ENCODE measurements around the gene WDR88. TPM values are rescaled to one million over a fixed set of nuclear protein-coding genes. Genes with fewer than 3 reads are reported as not detected.

The WDR88 gene
- total and polyA plus RNA-seq, 10 of the 15 experiments (the other 5 are each of a cell fraction or from before 2014, with no cell fraction given): 0.19 to 0.34 TPM; not detected in 8

DNA sequence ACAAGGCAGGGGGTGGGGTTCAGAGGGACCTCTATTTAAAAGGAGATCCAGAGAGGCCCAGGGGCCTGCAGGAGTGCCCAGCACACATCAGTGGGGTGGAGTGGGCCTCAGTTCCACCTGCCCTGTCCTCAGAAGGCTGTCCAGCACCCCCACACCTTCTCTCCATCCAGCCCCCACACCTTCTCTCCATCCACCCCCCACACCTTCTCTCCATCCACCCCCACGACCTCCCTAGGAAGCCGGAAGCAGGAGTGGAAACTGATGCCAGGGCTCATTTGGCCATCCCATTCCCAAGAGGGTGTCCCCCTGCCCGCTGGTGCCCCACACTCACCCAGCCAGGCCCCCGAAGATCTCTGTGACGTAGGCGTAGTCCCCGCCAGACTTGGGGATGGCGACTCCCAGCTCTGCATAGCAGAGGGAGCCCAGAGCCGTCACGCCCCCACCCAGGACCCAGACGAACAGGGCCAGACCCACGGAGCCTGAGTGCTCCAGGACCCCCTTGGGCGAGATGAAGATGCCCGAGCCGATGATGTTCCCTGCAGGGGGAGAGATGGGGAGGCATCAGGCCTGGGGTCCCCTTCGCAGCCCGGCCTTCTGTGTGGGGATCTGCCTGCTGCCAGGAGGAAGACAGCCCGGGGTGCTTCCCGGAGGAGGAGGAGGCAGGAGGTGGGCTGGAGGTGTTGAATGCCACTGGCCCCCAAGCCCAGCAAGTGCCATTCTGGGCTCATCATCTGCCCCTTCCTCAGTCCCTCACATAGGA lies 83.7 kb downstream of the WDR88 start (continued):
- TF ChIP-seq, protein P1, sequence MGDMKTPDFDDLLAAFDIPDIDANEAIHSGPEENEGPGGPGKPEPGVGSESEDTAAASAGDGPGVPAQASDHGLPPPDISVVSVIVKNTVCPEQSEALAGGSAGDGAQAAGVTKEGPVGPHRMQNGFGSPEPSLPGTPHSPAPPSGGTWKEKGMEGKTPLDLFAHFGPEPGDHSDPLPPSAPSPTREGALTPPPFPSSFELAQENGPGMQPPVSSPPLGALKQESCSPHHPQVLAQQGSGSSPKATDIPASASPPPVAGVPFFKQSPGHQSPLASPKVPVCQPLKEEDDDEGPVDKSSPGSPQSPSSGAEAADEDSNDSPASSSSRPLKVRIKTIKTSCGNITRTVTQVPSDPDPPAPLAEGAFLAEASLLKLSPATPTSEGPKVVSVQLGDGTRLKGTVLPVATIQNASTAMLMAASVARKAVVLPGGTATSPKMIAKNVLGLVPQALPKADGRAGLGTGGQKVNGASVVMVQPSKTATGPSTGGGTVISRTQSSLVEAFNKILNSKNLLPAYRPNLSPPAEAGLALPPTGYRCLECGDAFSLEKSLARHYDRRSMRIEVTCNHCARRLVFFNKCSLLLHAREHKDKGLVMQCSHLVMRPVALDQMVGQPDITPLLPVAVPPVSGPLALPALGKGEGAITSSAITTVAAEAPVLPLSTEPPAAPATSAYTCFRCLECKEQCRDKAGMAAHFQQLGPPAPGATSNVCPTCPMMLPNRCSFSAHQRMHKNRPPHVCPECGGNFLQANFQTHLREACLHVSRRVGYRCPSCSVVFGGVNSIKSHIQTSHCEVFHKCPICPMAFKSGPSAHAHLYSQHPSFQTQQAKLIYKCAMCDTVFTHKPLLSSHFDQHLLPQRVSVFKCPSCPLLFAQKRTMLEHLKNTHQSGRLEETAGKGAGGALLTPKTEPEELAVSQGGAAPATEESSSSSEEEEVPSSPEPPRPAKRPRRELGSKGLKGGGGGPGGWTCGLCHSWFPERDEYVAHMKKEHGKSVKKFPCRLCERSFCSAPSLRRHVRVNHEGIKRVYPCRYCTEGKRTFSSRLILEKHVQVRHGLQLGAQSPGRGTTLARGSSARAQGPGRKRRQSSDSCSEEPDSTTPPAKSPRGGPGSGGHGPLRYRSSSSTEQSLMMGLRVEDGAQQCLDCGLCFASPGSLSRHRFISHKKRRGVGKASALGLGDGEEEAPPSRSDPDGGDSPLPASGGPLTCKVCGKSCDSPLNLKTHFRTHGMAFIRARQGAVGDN (IDR thresholded peaks at IDR 0.05): no peak
- no peak for TF ChIP-seq SUPT20H (IDR thresholded peaks at IDR 0.05; ENCODE audit: borderline replicate concordance, control insufficient read depth, low read depth, low read length)
- no peak for TF ChIP-seq ZNF622 (IDR thresholded peaks at IDR 0.05)
- TF ChIP-seq, protein P2, sequence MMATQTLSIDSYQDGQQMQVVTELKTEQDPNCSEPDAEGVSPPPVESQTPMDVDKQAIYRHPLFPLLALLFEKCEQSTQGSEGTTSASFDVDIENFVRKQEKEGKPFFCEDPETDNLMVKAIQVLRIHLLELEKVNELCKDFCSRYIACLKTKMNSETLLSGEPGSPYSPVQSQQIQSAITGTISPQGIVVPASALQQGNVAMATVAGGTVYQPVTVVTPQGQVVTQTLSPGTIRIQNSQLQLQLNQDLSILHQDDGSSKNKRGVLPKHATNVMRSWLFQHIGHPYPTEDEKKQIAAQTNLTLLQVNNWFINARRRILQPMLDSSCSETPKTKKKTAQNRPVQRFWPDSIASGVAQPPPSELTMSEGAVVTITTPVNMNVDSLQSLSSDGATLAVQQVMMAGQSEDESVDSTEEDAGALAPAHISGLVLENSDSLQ (IDR thresholded peaks at IDR 0.05): no peak
- no peak for TF ChIP-seq SPI1 (IDR thresholded peaks at IDR 0.05; ENCODE audit: borderline replicate concordance, insufficient read depth, low read depth, low read length)
- TF ChIP-seq MEF2A (IDR thresholded peaks at IDR 0.05; ENCODE audit: insufficient read depth, low read depth, low read length): no peak
- TF ChIP-seq ZNF274 (IDR thresholded peaks at IDR 0.05; ENCODE audit: insufficient read depth, insufficient read length): no peak
- TF ChIP-seq, protein P3, sequence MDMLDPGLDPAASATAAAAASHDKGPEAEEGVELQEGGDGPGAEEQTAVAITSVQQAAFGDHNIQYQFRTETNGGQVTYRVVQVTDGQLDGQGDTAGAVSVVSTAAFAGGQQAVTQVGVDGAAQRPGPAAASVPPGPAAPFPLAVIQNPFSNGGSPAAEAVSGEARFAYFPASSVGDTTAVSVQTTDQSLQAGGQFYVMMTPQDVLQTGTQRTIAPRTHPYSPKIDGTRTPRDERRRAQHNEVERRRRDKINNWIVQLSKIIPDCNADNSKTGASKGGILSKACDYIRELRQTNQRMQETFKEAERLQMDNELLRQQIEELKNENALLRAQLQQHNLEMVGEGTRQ (IDR thresholded peaks at IDR 0.05; ENCODE audit: borderline replicate concordance, low read depth, low read length): no peak
- TF ChIP-seq BMI1 (IDR thresholded peaks at IDR 0.05; ENCODE audit: borderline replicate concordance): no peak

All from GM12878 (cell line).